Stomach (tissue), 9 donors: ENCODE results near the gene RAP1A. TPM values are rescaled to one million over a fixed set of nuclear protein-coding genes. Genes with fewer than 3 reads are reported as not detected.
"Not testable (repeated sequence)": the region's sequence is repeated elsewhere in the genome, so short reads cannot be mapped to it uniquely, and the experiment has no call there.

Source experiments
- DNase-seq, 2 donors: peaks; one replicate each; pipeline versions ENCODE4 v3.0.0 to v3.0.0-alpha.2; 2013 to 2019
- H3K27ac ChIP-seq, 5 donors: fragments of 200-600 bp in 4 of 5; sonication (generic) in 4 of 5; one replicate each; pipeline ENCODE4 v1.5.1; 2013 to 2019; ENCODE audit warnings: mild to moderate bottlenecking in 1 of 5, moderate library complexity in 1 of 5
- H3K27me3 ChIP-seq, 3 donors: fragments of 200-600 bp; sonication (generic); one replicate each; pipeline ENCODE4 v1.5.1; 2017 to 2019; ENCODE audit warnings: mixed run types in 1 of 3
- H3K36me3 ChIP-seq, 4 donors: fragments of 200-600 bp; sonication (generic); 1 replicate in 3 of 4; 2 replicates in 1 of 4; pipeline ENCODE4 v1.5.1; 2016 to 2019
- H3K4me1 ChIP-seq, 4 donors: fragments of 200-600 bp; sonication (generic); one replicate each; pipeline ENCODE4 v1.5.1; 2016 to 2019
- H3K4me3 ChIP-seq, 4 donors: fragments of 200-600 bp; sonication (generic) in 3 of 4; one replicate each; pipeline ENCODE4 v1.5.1; 2016 to 2019; ENCODE audit warnings: mild to moderate bottlenecking in 1 of 4
- H3K9me3 ChIP-seq, 4 donors: fragments of 200-600 bp; sonication (generic); one replicate each; pipeline ENCODE4 v1.5.1; 2016 to 2019
- CTCF ChIP-seq, 7 experiments: fragments of 450-650 bp in 4 of 7; fragments of 200-600 bp in 3 of 7; sonication (generic) in 3 of 7; IDR thresholded peaks; one replicate each; pipeline ENCODE4 v1.5.1; 2016 to 2019; ENCODE audit warnings: antibody characterized with exemption in 7 of 7, control low read depth in 2 of 7, mild to moderate bottlenecking in 1 of 7
- EP300 ChIP-seq: sonication (generic); formaldehyde crosslinking; IDR thresholded peaks from one replicate; pipeline ENCODE4 v1.6.1; 2017; ENCODE audit warnings: antibody characterized with exemption
- POLR2A ChIP-seq, 4 donors: fragments of 450-650 bp; IDR thresholded peaks; one replicate each; pipeline ENCODE4 v1.6.1; 2016; ENCODE audit warnings: antibody characterized with exemption in 4 of 4, control low read depth in 2 of 4, mild to moderate bottlenecking in 1 of 4, moderate library complexity in 1 of 4
- POLR2AphosphoS5 ChIP-seq, 3 donors: sonication (generic); formaldehyde crosslinking; IDR thresholded peaks; one replicate each; pipeline ENCODE4 v1.6.1; 2016; ENCODE audit warnings: antibody characterized with exemption in 3 of 3
- WGBS, 5 donors: extraction: QIAGEN DNeasy Blood & Tissue Kit in 3 of 5; methylation state at CpG; one replicate each; pipeline versions ENCODE4 v1.1.5 to v1.1.7; 2013 to 2018; 5-methylcytosine and 5-hydroxymethylcytosine counted together
- intact Hi-C: fragments of 100-400 bp; cut with DNase I; formaldehyde crosslinking; loops from one replicate; pipeline ENCODE4 v1.15.1; 2023; ENCODE audit warnings: low total_unique reads
- polyA plus RNA-seq, 3 donors: library from polyadenylated mRNA; stranded (reverse); fragments of 200-250 nt; gene quantifications; one replicate each; pipeline ENCODE4 v1.2.3, GENCODE V29; 2013
- total RNA-seq, 5 donors: library from RNA; depleted of rRNA; stranded (reverse); fragments of >200 nt; gene quantifications; one replicate each; pipeline versions ENCODE4 v1.1.0 to v1.2.3, GENCODE V29; 2014 to 2016
- donor health status: healthy with polysubstance abuse.
- donor health status: Bipolar disorder and iron deficiency.
- donor health status: healthy.

Gene RAP1A
- total and polyA plus RNA-seq, 8 donors, result 20.9 to 175 (median 85.4) TPM

- H3K27me3 ChIP-seq, result no peaks in the 10 kb centered on the region
- H3K27ac ChIP-seq, result peak overlapping the region in 1 of 5 donors; percentile 21
- no peak for TF ChIP-seq CTCF (IDR thresholded peaks at IDR 0.05)
- TF ChIP-seq EP300, result no peak
- no peak for TF ChIP-seq POLR2A (IDR thresholded peaks at IDR 0.05)
- TF ChIP-seq POLR2AphosphoS5 (IDR thresholded peaks at IDR 0.05), result no peak
- no peaks in the 10 kb centered on the region for H3K36me3 ChIP-seq
- no peak for DNase-seq
- intact Hi-C loops, result no loop called here
- WGBS, 5 donors, result 81 to 95% (median 92%) methylated on average over 4 of the region's 4 CpGs
- no peaks in the 10 kb centered on the region for H3K9me3 ChIP-seq
- no peak overlapping the region for H3K4me3 ChIP-seq
- peaks cover 0 to 50% (median 30%) of the 10 kb centered on the region in 4 donors for H3K4me1 ChIP-seq
These were observed 16.6 kb upstream of the RAP1A start for GRCh38 chr1:111602974-111603373.

GRCh38 chr1:111603979-111604378, 15.6 kb upstream of the RAP1A start:
- 60 to 82% (median 79%) methylated on average over 4 of the region's 4 CpGs for WGBS, 5 donors
- intact Hi-C loops, result no loop called here
- Histone ChIP-seq H3K27me3 (no peaks in the 10 kb centered on the region), H3K9me3 (no peaks in the 10 kb centered on the region), H3K4me1 (peaks cover 0 to 45% (median 27%) of the 10 kb centered on the region in 4 donors), H3K27ac (peak overlapping the region in 4 of 5 donors; percentile 35 to 64 (median 40)), H3K4me3 (no peak overlapping the region), H3K36me3 (no peaks in the 10 kb centered on the region)
- DNase-seq, result peak; percentile 38 to 73
- TF ChIP-seq POLR2AphosphoS5 (IDR thresholded peaks at IDR 0.05) (peak in 1 of 3 donors; percentile 11), POLR2A (IDR thresholded peaks at IDR 0.05) (no peak)

- intact Hi-C loops, result no loop called here
- DNase-seq, result no peak
- H3K4me3 ChIP-seq, result no peak overlapping the region
- 78 to 92% (median 86%) methylated on average over 3 of the region's 3 CpGs for WGBS, 5 donors
- peaks cover 0 to 43% (median 25%) of the 10 kb centered on the region in 4 donors for H3K4me1 ChIP-seq
- H3K27ac ChIP-seq, result peak overlapping the region in 4 of 5 donors; percentile 35 to 64 (median 40)
- no peaks in the 10 kb centered on the region for H3K36me3 ChIP-seq
- no peaks in the 10 kb centered on the region for H3K9me3 ChIP-seq
- H3K27me3 ChIP-seq, result no peaks in the 10 kb centered on the region
- TF ChIP-seq EP300 (no peak), POLR2A (IDR thresholded peaks at IDR 0.05) (no peak), CTCF (IDR thresholded peaks at IDR 0.05) (no peak), POLR2AphosphoS5 (IDR thresholded peaks at IDR 0.05) (no peak)
These were observed 14.7 kb upstream of the RAP1A start for GRCh38 chr1:111604931-111605330.

GRCh38 chr1:111605576-111605975, 14.0 kb upstream of the RAP1A start:
- no peak for DNase-seq
- H3K4me3 ChIP-seq, result no peak overlapping the region
- H3K27ac ChIP-seq, result peak overlapping the region in 4 of 5 donors; percentile 14 to 64 (median 40)
- no peaks in the 10 kb centered on the region for H3K27me3 ChIP-seq
- no peak for TF ChIP-seq CTCF (IDR thresholded peaks at IDR 0.05)
- TF ChIP-seq POLR2AphosphoS5 (IDR thresholded peaks at IDR 0.05), result peak in 1 of 3 donors; percentile 46
- intact Hi-C loops, result no loop called here
- no peaks in the 10 kb centered on the region for H3K36me3 ChIP-seq
- H3K4me1 ChIP-seq, result peaks cover 0 to 38% (median 24%) of the 10 kb centered on the region in 4 donors
- no peaks in the 10 kb centered on the region for H3K9me3 ChIP-seq

GRCh38 chr1:111606457-111607215, 13.0 kb upstream of the RAP1A start:
- H3K9me3 ChIP-seq, intact Hi-C loops, H3K36me3 ChIP-seq, H3K4me3 ChIP-seq, H3K27me3 ChIP-seq: not testable (repeated sequence)
- H3K27ac ChIP-seq, result peak overlapping the region in 4 of 5 donors; percentile 14 to 64 (median 45)
- H3K4me1 ChIP-seq, result peaks cover 0 to 38% (median 23%) of the 10 kb centered on the region in 4 donors
- 58 to 74% (median 67%) methylated on average over 6 of the region's 8 CpGs for WGBS, 5 donors
- peak in 1 of 2 donors; percentile 71 for DNase-seq

GRCh38 chr1:111608528-111608927, 11.1 kb upstream of the RAP1A start:
- 92 to 97% (median 96%) methylated on average over 14 to 23 of the region's 24 CpGs for WGBS, 5 donors
- Histone ChIP-seq H3K4me1 (peaks cover 0 to 45% (median 24%) of the 10 kb centered on the region in 4 donors), H3K27ac (peak overlapping the region in 1 of 5 donors; percentile 13)
- H3K9me3 ChIP-seq, intact Hi-C loops, H3K27me3 ChIP-seq, H3K36me3 ChIP-seq, DNase-seq, H3K4me3 ChIP-seq: not testable (repeated sequence)
